GM12878 (cell line): ENCODE measurements around the gene A3GALT2.

Source experiments
- CTCF ChIP-seq, 3 experiments: IDR thresholded peaks in 2 of 3; conservative IDR thresholded peaks in 1 of 3; 2 replicates each; pipeline ENCODE4 v1.5.1; 2011; ENCODE audit warnings: low read depth in 3 of 3, low read length in 3 of 3, mild to moderate bottlenecking in 3 of 3, control low read depth in 2 of 3, moderate library complexity in 2 of 3, inconsistent platforms in 1 of 3, mixed read lengths in 1 of 3; ENCODE audit not compliant: control insufficient read depth in 2 of 3, insufficient read depth in 1 of 3; ENCODE audit errors: extremely low read depth in 1 of 3
- JUND ChIP-seq: IDR thresholded peaks from 2 replicates; pipeline ENCODE4 v1.6.1; 2012; ENCODE audit warnings: low read depth, mild to moderate bottlenecking, low read length, improper control_type of control experiment, moderate library complexity
- MTA3 ChIP-seq: IDR thresholded peaks from 2 replicates; pipeline ENCODE4 v1.6.1; 2012; ENCODE audit warnings: low read length, inconsistent platforms, borderline replicate concordance
- TCF7 ChIP-seq: IDR thresholded peaks from 2 replicates; pipeline ENCODE4 v1.6.1; 2014; ENCODE audit warnings: antibody characterized with exemption, borderline replicate concordance
- USF1 ChIP-seq: IDR thresholded peaks from 2 replicates; pipeline ENCODE4 v1.6.1; 2011; ENCODE audit warnings: borderline replicate concordance, low read depth, mild to moderate bottlenecking, moderate library complexity, mixed read lengths, low read length; ENCODE audit not compliant: insufficient read depth; ENCODE audit errors: extremely low read length

GRCh38 chr1:33288976-33289857 is 31.7 kb downstream of the A3GALT2 start:
- no peak for TF ChIP-seq CTCF (IDR thresholded peaks at IDR 0.05 in 2 of 3, conservative IDR thresholded peaks at IDR 0.05 in 1 of 3; ENCODE audit: control insufficient read depth in 2 of 3, extremely low read depth in 1 of 3, insufficient read depth in 1 of 3, low read depth in 3 of 3, low read length in 3 of 3)
- TF ChIP-seq JUND = no peak
- TF ChIP-seq TCF7 = no peak
- TF ChIP-seq MTA3 = no peak
- TF ChIP-seq USF1 = no peak
